ACC112 (cell line): ENCODE data around the gene ZNF766.
"Not testable (repeated sequence)": the region's sequence is repeated elsewhere in the genome, so short reads cannot be mapped to it uniquely, and the experiment has no call there.

Experiments used
- H2AFZ ChIP-seq: fragments of 200-600 bp; sonication (generic); one replicate; pipeline ENCODE4 v1.6.0; 2017; ENCODE audit warnings: antibody characterized with exemption, low read length; ENCODE audit not compliant: unreplicated experiment
- H3K27ac ChIP-seq: fragments of 200-600 bp; sonication (generic); 2 replicates; pipeline ENCODE4 v1.5.1; 2014; ENCODE audit warnings: low read depth, mild to moderate bottlenecking, antibody characterized with exemption, low read length, moderate library complexity
- H3K27me3 ChIP-seq: fragments of 200-600 bp; sonication (generic); 2 replicates; pipeline ENCODE4 v1.6.1; 2014; ENCODE audit warnings: mild to moderate bottlenecking, antibody characterized with exemption, low read length, moderate library complexity, mixed read lengths; ENCODE audit not compliant: insufficient read depth
- H3K36me3 ChIP-seq: fragments of 200-600 bp; sonication (generic); 2 replicates; pipeline ENCODE4 v1.6.1; 2016; ENCODE audit warnings: mild to moderate bottlenecking, antibody characterized with exemption, low read length, moderate library complexity, mixed read lengths; ENCODE audit not compliant: insufficient read depth
- H3K4me1 ChIP-seq: fragments of 200-600 bp; sonication (generic); one replicate; pipeline ENCODE4 v1.6.1; 2016; ENCODE audit warnings: low read length, mixed read lengths; ENCODE audit not compliant: insufficient read depth, unreplicated experiment, control insufficient read depth
- H3K4me3 ChIP-seq: fragments of 200-600 bp; sonication (generic); 2 replicates; pipeline ENCODE4 v1.5.1; 2014; ENCODE audit warnings: mild to moderate bottlenecking, low read depth, low read length
- H3K79me2 ChIP-seq: fragments of 200-600 bp; sonication (generic); one replicate; pipeline ENCODE4 v1.6.0; 2016; ENCODE audit warnings: low read length; ENCODE audit not compliant: control insufficient read depth, unreplicated experiment, insufficient read depth

ZNF766 gene

GRCh38 chr19:52275988-52276387, 6.6 kb downstream of the ZNF766 start:
- Histone ChIP-seq H2AFZ (no peak overlapping the region), H3K36me3 (peaks cover 15% of the 10 kb centered on the region)

GRCh38 chr19:52277471-52277870, 8.1 kb downstream of the ZNF766 start:
- no peaks in the 10 kb centered on the region for H3K27me3 ChIP-seq
- H3K4me1 ChIP-seq: no peaks in the 10 kb centered on the region
- H3K79me2 ChIP-seq: peaks cover 46% of the 10 kb centered on the region
- no peak overlapping the region for H2AFZ ChIP-seq
- H3K36me3 ChIP-seq: peaks cover 12% of the 10 kb centered on the region; the same call in 1 of the 2 replicates
- no peak overlapping the region for H3K27ac ChIP-seq
- H3K4me3 ChIP-seq: no peak overlapping the region

More at GRCh38 chr19:52275988-52276387, 6.6 kb downstream of the ZNF766 start:
- H3K4me1 ChIP-seq: no peaks in the 10 kb centered on the region
- peaks cover 54% of the 10 kb centered on the region for H3K79me2 ChIP-seq
- no peak overlapping the region for H3K27ac ChIP-seq
- H3K27me3 ChIP-seq: no peaks in the 10 kb centered on the region
- no peak overlapping the region for H3K4me3 ChIP-seq

- H3K36me3 ChIP-seq: peaks cover 39% of the 10 kb centered on the region
- H2AFZ ChIP-seq: no peak overlapping the region
- H3K27me3 ChIP-seq: no peaks in the 10 kb centered on the region
- H3K27ac ChIP-seq: no peak overlapping the region
- H3K4me1 ChIP-seq: no peaks in the 10 kb centered on the region
- H3K4me3 ChIP-seq: no peak overlapping the region
- H3K79me2 ChIP-seq: peaks cover 4% of the 10 kb centered on the region
These were observed 16.9 kb downstream of the ZNF766 start for GRCh38 chr19:52286256-52286655.

GRCh38 chr19:52291781-52292180, 22.4 kb downstream of the ZNF766 start:
- no peaks in the 10 kb centered on the region for H3K27me3 ChIP-seq
- no peaks in the 10 kb centered on the region for H3K79me2 ChIP-seq
- peaks cover 14% of the 10 kb centered on the region for H3K36me3 ChIP-seq
- no peak overlapping the region for H2AFZ ChIP-seq
- H3K4me1 ChIP-seq: no peaks in the 10 kb centered on the region
- H3K4me3 ChIP-seq: no peak overlapping the region
- H3K27ac ChIP-seq: no peak overlapping the region

- H2AFZ ChIP-seq, H3K27me3 ChIP-seq: not testable (repeated sequence)
These were observed 23.6 kb downstream of the ZNF766 start for GRCh38 chr19:52292946-52293345.

GRCh38 chr19:52296400-52296772, 27.0 kb downstream of the ZNF766 start:
- H3K79me2 ChIP-seq: no peaks in the 10 kb centered on the region
- H3K36me3 ChIP-seq: peaks cover 17% of the 10 kb centered on the region
- H3K27ac ChIP-seq: no peak overlapping the region
- H2AFZ ChIP-seq: peak overlapping the region; percentile 75
- no peaks in the 10 kb centered on the region for H3K27me3 ChIP-seq
- peak overlapping the region; percentile 82 for H3K4me3 ChIP-seq
- H3K4me1 ChIP-seq: no peaks in the 10 kb centered on the region

More at GRCh38 chr19:52292946-52293345, 23.6 kb downstream of the ZNF766 start:
- H3K27ac ChIP-seq, H3K4me1 ChIP-seq, H3K4me3 ChIP-seq, H3K79me2 ChIP-seq: not testable (repeated sequence)
- peaks cover 14% of the 10 kb centered on the region for H3K36me3 ChIP-seq

- H3K79me2 ChIP-seq: no peaks in the 10 kb centered on the region
- no peaks in the 10 kb centered on the region for H3K4me1 ChIP-seq
- peak within 1 kb of the TSS; percentile 84 for H2AFZ ChIP-seq
- H3K27ac ChIP-seq: peak within 1 kb of the TSS; percentile 69
- no peaks in the 10 kb centered on the region for H3K27me3 ChIP-seq
- peaks cover 23% of the 10 kb centered on the region for H3K36me3 ChIP-seq
- H3K4me3 ChIP-seq: peak within 1 kb of the TSS; percentile 86
These were observed 27.6 kb downstream of the ZNF766 start, which contains the start of gene ZNF480 for GRCh38 chr19:52296773-52297600. ZNF480 (plus strand) TSS chr19:52297169; CDS start chr19:52300413, 3,244 bp downstream.

GRCh38 chr19:52297601-52298364, 28.4 kb downstream of the ZNF766 start:
- H3K36me3 ChIP-seq: peaks cover 30% of the 10 kb centered on the region
- no peaks in the 10 kb centered on the region for H3K27me3 ChIP-seq
- no peaks in the 10 kb centered on the region for H3K4me1 ChIP-seq
- H2AFZ ChIP-seq: peak overlapping the region; percentile 84
- H3K79me2 ChIP-seq: no peaks in the 10 kb centered on the region
- H3K4me3 ChIP-seq: peak overlapping the region; percentile 86
- no peak overlapping the region for H3K27ac ChIP-seq

- H3K4me3 ChIP-seq: no peak overlapping the region
- H2AFZ ChIP-seq: no peak overlapping the region
- no peaks in the 10 kb centered on the region for H3K79me2 ChIP-seq
- H3K36me3 ChIP-seq: peaks cover 59% of the 10 kb centered on the region
- H3K4me1 ChIP-seq: no peaks in the 10 kb centered on the region
- H3K27me3 ChIP-seq: no peaks in the 10 kb centered on the region
- no peak overlapping the region for H3K27ac ChIP-seq
These were observed 37.9 kb downstream of the ZNF766 start for GRCh38 chr19:52307275-52307674.

GRCh38 chr19:52322429-52322828, 53.0 kb downstream of the ZNF766 start:
- Histone ChIP-seq H2AFZ (no peak overlapping the region), H3K36me3 (peaks cover 57% of the 10 kb centered on the region), H3K27me3 (no peaks in the 10 kb centered on the region), H3K27ac (no peak overlapping the region), H3K79me2 (no peaks in the 10 kb centered on the region), H3K4me3 (no peak overlapping the region), H3K4me1 (no peaks in the 10 kb centered on the region)
